GM10248 (cell line): ENCODE results near the gene SMYD3.

Experiments
- CTCF ChIA-PET: fragments of 300-600 bp; sonication (Branson Sonifier 250); formaldehyde crosslinking; extraction: SDS; loops from one replicate; lab custom pipeline; 2021; ENCODE audit warnings: antibody characterized with exemption; lab: Yijun Ruan, JAX
- POLR2A ChIA-PET: fragments of 350-650 bp; sonication (Branson Sonifier 250); formaldehyde crosslinking; extraction: SDS; loops from one replicate; lab custom pipeline; 2020; ENCODE audit warnings: antibody characterized with exemption; lab: Yijun Ruan, JAX
- DNase-seq: peaks from one replicate; pipeline ENCODE4 v3.0.0; 2012; ENCODE audit errors: extremely low spot score
- CTCF ChIP-seq: IDR thresholded peaks from 2 replicates; pipeline ENCODE4 v1.5.1; 2012; ENCODE audit warnings: mild to moderate bottlenecking, low read depth; ENCODE audit errors: extremely low read depth, missing control alignments, control extremely low read depth

The SMYD3 gene

GRCh38 chr1:246161626-246162025, 345.5 kb downstream of the SMYD3 start:
- POLR2A ChIA-PET: no interaction called here
- TF ChIP-seq CTCF: no peak
- CTCF ChIA-PET: no interaction called here
- no peak for DNase-seq

- ChIA-PET POLR2A (no interaction called here), CTCF (interaction anchor here (0.8 to 1.6 kb wide), 2 partner anchors 13 to 31 kb away, joined by 3 to 4 read pairs; no protein-coding TSS in a partner anchor)
- TF ChIP-seq CTCF: no peak
- DNase-seq: no peak
Observed at GRCh38 chr1:246160905-246161304, 346.2 kb downstream of the SMYD3 start.

GRCh38 chr1:246160374-246160773, 346.7 kb downstream of the SMYD3 start:
- POLR2A ChIA-PET: no interaction called here
- no peak for TF ChIP-seq CTCF
- DNase-seq: no peak
- CTCF ChIA-PET: interaction anchor here (0.8 to 1.6 kb wide), 2 partner anchors 12 to 31 kb away, joined by 3 to 4 read pairs; no protein-coding TSS in a partner anchor

GRCh38 chr1:246159279-246160227, 347.5 kb downstream of the SMYD3 start:
- CTCF ChIA-PET: interaction anchor here (1.2 to 1.6 kb wide), 2 partner anchors 10 to 30 kb away, joined by 4 to 5 read pairs; no protein-coding TSS in a partner anchor
- POLR2A ChIA-PET: no interaction called here

GRCh38 chr1:246158131-246158530, 348.9 kb downstream of the SMYD3 start:
- DNase-seq: no peak
- ChIA-PET CTCF (interaction anchor here (0.9 to 5.3 kb wide), 4 partner anchors 11 to 123 kb away, joined by 3 to 29 read pairs (median 3); no protein-coding TSS in a partner anchor), POLR2A (no interaction called here)
- TF ChIP-seq CTCF: no peak

More at GRCh38 chr1:246159279-246160227, 347.5 kb downstream of the SMYD3 start:
- DNase-seq: no peak
- no peak for TF ChIP-seq CTCF

- no peak for TF ChIP-seq CTCF
- ChIA-PET CTCF (interaction anchor here (0.7 to 5.3 kb wide), 7 partner anchors 10 to 123 kb away, joined by 3 to 29 read pairs (median 3); no protein-coding TSS in a partner anchor), POLR2A (no interaction called here)
- no peak for DNase-seq
Observed at GRCh38 chr1:246157516-246157915, 349.6 kb downstream of the SMYD3 start.
